HG02623 (cell line): Measurements from ENCODE around the gene TBCCD1.
"Not testable (repeated sequence)": the region's sequence is repeated elsewhere in the genome, so short reads cannot be mapped to it uniquely, and the experiment has no call there.

Experiments
- ATAC-seq: cut with Tn5 transposase; IDR thresholded peaks from one replicate; pipeline ENCODE4 v1.9.1; 2021; ENCODE audit warnings: moderate library complexity; ENCODE audit not compliant: unreplicated experiment

The TBCCD1 gene

DNA sequence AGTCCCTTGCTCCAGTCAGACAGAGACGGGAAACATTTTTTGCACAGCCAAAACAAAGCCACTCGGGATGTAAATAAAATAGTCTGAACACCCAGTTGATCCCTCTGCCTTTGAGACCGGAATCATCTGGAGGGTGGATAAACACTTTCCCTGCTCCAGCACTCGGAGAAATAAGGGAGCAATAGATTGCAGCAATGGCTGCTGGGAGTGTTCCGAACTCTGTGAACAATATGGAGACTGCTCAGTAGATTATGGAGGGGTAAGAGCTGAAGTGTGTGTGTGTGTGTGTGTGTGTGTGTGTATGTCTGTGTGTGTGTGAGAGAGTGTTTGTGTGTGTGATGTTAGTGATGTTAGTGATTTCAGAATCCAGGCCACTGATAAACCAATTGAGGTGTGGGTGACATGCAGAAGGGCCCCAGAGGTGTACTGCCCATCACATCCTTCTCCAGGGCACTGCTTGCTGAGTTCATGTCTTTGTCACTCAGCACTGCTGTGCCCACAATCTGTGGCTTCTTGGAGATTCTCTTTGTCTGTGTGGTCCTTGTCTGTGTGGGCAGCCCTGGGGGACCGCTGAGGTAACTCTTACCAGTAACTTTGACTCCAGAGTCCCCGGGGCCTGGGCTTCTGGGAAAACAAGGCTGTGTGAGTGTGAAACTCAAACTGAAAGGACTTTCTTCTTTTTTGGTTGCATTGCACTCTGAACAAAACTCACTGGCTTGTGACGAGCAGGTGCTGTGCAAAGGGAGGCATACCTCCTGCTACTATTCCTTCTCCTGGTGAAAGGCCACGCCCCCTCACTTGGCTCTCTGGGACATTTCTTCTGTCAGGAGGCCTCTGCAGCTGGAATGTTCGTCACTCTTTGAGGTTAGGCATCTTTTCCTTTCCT lies 45.9 kb downstream of the TBCCD1 start:
- peak; percentile 60 for ATAC-seq

DNA sequence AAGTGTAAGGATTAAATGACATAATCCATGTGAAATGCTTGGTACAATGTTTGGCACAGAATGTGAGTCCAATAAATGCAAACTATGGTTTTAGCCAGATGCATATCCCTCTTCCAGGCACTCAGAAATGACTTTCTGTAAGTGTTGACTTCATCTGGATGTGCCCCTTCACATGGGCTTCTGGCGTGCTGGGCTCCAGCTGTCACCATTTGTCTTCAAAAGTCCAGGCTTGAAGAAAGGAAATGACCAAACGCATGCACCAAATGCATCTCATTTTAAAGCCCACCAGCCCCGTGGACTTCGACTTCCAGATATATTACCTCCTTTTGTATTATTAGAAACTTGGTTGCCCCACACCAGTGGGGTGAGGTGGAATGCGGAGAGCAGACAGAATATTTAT lies 46.7 kb downstream of the TBCCD1 start:
- ATAC-seq, result no peak

DNA sequence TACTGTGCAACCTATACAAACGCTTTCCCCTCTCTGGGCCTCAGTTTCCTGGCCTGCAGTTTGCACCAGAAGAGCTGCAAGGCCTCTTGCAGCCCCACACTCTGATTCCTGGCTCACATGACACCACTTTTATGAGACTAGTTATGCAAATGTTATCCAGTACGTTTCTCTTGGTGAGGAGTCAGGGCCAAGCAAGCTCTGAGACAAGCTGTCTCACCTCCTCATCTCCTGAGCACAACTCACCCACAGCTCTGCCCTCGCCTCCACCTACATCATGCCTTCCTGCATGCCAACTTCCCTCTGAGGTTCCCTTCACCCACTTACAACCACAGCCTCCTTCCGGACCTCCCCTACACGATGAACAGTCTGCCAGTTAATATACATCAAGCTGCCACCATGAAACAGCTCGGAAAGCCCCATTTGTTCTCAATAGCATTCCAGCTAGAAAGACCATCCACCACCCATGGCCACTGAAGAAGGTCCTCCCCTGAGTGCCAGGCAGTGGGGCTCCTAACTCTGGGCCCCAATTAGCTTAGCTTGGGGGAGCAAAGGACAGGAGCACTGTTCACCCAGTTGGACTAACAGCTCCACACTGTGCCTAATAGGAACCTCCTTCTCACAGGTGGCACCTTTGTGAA lies 48.0 kb downstream of the TBCCD1 start:
- no peak for ATAC-seq

DNA sequence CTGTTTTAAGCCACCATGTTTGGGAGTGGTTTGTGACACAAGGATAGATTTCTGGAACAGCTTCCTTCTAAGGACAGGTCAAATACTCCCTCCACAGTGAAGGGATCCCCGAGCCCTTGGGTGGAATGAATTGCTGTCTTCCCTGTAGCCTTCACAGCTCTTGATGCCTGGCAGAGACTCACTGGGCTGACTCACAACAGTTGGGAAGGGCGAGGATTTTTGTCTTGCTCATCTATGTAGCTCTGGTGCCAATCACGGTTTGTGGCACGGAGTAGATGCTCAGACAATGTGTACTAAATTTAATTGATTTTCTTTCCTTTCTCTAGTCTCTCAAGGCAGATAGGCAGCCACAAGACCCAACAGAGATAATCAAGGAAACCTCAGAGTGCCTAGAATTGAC lies 49.9 kb downstream of the TBCCD1 start:
- no peak for ATAC-seq

DNA sequence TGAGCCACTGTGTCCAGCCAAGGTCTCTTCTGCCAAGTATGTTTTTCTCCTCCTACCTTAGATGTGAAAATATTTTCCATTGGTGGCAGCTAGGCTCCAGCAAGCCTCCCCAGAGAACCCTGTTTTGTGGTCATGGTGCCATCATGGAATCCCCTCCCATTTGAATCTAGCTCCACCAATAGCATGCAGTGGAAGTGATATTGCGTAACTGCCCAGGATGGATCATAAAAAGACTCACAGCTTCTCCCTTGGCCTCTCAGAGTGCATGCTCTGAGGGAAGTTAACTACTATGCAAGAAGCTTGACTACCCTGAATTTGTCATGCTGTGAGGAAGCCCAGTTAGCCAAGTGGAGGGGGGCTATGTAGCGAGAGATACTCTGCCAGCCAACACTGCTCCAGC lies 50.5 kb downstream of the TBCCD1 start:
- ATAC-seq, result no peak

DNA sequence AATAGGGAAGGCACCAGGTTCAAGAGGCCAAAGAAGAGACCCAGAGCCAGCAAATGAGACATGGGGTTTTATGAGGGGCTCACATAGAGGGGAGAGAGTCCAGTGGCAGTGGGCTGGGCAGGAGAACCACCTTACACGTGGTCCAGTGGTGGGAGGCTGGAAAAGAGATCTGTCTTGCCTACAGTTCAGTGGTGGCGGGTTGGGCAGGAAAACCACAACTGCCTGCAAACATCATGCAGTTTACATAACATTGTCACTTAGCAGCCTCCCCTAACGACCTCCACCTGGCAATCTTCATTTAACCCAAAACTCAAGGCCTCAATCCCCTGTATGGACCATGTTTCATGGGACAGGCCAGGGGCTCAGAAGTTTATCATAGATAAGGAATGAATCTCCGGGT lies 52.0 kb downstream of the TBCCD1 start:
- ATAC-seq, result no peak

DNA sequence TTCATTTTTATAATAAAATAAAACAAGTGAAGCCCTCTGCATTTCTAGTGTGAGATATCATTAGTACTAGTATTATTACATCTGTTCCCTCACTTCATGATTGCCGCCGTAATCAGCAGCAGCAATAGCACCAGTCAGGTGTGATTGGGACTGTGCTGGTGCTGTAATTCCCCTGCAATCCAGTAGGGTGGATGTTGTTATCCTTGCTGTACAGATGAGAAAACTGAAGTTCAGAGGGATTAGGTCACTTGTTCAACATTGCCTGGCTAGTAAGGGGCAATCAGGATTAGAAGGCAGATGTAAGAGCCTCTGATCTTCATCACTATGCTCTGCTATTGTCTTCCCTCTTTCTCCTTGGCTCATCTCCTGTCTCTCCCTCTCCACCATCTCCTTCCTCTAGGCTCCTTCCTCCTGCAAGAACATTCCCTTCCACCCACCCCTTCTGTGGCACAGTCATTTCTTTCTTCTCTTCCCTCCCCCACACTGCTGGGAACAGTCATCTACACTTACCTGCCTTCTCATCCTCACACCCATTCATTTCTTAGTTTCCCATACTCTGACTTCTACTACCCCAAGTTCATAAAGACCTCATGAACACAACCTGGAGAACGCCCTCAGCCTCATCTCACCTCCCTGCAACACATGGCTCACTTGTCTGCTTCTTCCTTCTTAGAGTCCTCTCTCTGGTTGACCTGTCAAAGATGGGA lies 52.7 kb downstream of the TBCCD1 start:
- no peak for ATAC-seq

DNA sequence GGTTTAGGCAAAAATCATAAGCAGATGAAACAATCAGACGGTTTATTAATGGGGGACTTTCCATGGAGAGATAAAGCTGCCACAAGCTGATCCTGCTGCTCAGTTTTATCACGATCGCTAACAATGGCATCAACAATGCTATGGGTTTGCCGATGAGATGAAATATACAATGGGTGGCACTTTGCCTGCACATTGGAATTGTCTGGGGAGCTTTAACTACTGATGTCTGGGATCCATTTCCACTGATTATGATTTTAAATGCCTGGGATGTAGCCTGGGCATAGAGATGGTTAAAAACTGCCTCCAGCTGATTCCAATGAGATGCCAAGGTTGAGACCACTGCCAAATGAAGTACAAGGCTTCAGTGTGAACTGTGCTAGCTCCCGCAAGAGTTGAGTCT lies 53.8 kb downstream of the TBCCD1 start:
- no peak for ATAC-seq

DNA sequence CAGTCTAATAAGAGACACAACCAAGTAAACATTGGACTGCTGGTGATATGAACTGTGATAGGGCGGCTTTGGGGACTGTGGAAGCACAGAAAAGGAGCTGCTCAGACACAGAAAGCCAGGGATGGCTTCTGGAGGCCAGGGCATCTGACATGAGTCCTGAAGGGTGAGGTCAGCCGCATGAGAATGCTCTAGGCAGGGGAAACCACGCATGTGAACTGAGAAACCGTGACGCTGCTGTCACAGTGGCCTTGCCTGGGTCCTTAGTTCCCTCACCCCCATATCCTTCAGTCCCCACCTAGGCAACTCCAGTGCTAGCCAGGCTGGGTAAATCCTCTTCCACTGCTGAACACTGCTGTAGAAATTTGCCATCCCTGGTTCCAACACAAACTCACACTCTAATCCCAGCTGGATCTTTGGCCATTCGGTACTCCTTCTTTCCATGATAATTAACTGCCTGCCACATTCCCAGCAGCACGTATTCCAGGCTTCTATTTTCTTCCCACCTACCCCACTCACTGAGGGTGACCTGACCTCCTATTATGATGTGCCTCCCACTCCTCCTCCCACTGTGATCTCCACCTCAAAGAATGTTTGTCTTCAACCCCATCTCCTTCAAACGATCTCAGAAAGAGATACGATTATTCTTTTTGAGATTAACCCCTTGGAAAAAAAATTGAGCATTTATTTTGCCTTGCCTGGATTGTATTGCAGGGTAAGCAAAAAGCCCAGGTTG lies 54.4 kb downstream of the TBCCD1 start:
- no peak for ATAC-seq

DNA sequence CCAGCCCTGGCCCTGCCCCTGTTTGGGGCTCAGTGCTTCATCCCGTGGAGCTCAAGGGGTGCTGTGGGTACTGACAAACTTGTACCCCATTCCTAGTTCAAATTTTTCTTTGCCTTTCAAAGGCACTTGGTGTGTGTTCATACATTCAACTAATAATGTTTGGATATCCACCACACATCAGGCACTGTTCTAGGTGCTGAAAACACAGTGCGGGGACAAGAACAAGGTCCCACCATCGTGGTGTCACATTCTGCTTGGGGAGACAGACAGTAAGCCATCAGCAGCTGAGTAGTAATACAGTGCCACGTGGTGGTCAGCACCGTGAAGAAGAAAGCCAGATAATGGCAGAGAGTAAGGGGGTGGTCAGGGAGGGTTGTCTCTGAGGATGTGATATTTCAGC lies 55.4 kb downstream of the TBCCD1 start:
- no peak for ATAC-seq

DNA sequence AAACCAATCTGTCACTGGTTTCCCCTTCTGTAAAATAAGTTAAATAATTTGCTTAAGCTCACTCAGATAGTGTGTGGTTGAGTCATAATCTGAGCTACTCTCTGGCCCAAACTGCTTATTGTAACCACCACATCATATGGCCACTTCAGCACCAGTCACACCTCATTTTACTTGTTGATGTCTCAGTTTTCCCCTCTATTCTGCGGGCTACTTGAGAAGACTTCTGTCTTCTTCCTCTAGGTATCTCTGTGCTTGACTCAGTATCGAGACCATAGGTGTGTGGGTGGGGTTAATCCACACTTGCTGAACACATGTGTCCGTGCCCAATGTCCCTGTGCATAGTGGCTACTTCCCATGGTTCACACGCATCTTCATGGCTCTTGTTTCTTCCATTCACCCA lies 55.9 kb downstream of the TBCCD1 start:
- ATAC-seq, result peak; percentile 75

DNA sequence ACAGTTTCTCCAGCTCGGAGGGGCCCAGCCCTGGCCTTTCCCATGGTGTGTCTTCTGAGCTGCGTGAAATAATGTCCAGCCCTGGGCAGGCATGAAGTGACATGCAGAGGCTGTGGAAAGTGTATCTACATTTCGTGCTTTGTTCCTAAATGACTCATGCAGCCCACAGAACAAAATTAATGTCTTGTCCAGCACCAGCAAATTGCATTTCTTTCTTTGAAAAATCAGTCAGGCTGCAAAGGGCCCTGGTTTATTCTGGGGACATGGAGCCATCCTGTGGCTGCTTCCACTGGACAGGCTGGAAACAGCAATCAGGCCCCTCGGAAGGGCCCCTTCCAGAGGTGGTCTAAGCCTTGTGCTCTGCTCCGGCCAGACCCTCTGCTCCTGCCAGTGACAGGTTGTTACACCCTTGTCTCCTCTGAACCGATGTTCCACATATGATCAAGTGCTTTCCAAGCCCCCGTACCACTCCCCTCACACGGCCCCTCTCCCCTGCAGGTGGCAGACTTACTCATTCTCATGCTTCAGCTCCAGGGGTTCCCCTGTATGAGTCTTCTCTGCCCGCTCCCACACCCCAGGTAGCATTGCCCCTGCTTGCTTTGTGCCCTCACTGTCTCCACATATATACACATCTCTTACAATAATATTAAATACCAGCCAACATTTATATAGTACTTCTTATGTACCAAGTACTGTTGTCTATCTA lies 56.6 kb downstream of the TBCCD1 start:
- ATAC-seq, result no peak

DNA sequence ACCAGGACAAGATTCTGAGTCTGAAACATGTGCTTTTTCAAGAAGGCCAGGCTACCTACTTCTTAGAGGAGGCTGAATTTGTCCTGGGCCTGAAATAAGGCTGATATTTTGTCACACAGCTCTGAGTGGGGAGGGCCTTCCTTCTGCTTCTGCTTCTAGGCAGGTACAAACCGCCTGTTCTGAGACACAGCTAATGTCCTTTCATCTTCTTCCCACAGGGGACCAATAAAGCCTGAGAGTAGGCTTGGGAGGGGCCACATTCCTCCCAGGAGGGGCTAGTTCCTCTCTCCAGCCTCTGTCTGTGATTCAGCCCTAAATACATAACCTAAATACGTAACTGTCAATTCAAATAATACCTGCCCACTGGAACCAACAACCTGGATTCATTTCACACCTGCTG lies 57.7 kb downstream of the TBCCD1 start:
- no peak for ATAC-seq

DNA sequence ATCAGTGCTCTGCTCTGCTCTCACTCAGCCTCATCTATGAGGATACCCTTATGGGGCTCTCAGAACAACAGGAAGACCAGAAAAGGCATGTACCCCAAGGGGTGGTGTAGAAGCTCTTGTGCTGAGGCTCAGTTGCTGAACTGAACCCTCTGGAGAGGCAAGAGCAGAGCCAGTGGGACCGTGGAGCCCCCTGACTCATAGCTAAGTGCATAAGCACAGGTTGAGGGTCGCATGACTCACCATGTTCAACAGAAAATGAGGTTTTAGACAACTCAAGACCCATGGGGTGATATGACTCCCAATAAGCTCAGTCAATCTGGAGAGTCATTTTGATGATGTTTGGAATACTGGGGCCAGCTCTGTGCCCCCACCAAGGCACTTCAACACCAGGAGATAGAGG lies 60.3 kb downstream of the TBCCD1 start:
- no peak for ATAC-seq

DNA sequence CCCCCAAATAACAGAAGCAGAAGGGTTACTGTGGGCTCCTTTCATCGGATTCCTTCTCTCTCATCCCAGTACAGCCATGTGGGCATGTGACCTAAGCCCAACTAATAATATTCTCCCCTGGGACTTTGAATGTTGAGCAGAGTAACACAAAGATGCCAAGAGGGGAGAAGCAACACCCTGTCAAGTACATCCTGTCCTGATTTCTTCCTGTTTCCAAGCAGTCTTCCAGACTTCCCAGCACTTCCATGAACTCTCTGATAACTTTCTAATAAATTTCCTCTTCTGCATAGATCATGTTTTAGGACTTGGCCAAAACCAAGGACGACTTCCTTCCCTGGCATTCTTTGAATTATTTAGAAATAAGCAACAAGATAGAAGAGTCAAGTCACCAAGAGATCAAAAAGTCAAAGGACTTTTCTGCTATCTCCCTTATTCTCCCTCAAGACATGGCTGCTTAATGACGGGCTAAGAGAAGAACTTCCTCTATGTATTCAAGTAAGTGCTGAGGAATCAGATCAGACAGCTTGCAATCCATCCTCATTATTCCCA lies 60.9 kb downstream of the TBCCD1 start:
- no peak for ATAC-seq

DNA sequence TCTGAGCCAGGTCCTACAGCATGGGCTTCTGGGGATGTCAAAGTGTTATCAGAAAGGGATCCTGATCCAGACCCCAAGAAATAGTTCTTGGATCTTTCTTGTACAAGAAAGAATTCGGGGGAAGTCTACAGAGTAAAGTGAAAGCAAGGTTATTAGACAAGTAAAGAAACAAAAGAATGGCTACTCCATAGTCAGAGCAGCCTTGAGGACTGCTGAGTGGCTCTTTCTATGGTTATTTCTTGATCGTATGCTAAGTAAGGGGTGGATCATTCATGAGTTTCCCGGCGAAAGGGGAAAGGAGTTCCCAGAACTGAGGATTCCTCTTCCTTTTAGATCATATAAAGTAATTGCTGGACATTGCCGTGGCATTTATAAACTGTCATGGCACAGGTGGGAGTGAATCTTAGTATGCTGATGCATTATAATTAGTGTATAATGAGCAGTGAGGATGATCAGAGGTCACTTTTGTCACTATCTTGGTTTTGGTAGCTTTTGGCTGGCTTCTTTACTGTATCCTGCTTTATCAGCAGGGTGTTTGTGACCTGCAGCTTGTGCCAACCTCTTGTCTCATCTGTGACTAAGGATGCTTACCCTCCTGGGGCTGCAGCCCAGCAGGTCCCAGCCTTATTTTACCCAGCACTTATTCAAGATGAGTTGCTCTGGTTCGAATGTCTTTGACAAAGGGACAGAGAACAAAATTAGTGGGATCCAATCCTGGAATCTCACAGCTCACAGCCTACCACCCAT lies 64.0 kb downstream of the TBCCD1 start:
- no peak for ATAC-seq

DNA sequence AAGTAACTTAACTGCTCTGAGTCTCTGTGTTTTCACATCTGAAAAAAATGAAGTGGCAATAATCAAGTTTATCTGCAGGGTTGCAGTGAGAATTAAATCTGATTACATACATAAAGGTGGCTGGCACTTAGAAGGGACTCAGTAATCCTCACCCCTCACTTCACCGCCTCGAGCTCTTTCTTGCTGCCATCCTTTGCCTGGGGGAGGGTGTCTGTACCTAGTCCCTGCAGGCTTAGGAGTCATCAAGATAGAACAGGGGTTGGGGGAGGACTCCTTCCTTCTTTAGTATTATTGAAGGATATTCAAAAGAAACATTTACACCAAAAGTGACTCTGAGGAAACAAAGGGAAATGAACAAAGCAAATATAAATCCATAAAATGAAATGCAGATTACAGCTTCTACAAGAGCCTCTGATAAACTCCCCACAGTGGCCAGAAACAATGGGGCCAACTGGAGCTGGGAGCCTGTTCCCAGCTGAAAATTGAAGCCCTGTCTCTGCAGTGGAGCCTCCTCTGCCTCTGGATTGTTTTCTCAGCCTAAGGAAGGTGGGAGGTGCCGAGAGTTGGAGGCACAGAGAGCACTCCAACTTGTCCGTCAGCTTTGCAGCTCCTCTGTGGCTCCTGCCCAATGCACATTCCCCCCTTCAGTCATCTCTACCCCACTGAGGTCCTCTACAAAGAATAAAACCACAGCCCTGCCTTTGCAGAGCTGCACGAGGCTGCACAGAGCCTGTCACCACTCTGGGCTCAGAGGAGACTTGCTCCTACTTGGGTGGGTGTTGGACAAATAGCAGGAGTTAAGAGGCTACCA lies 64.8 kb downstream of the TBCCD1 start:
- ATAC-seq, result no peak

DNA sequence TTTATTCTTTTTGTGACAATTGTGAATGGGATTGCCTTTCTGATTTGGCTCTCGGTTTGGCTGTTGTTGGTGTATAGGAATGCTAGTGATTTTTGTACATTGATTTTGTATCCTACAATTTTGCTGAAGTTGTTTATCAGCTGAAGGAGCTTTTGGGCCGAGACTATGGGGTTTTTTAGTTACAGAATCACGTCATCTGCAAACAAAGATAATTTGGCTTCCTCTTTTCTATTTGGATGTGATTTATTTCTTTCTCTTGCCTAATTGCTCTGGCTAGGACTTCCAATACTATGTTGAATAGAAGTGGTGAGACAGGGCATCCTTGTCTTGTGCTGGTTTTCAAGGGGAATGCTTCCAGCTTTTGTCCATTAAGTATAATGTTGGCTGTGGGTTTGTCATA lies 67.2 kb downstream of the TBCCD1 start:
- ATAC-seq, result not testable (repeated sequence)

DNA sequence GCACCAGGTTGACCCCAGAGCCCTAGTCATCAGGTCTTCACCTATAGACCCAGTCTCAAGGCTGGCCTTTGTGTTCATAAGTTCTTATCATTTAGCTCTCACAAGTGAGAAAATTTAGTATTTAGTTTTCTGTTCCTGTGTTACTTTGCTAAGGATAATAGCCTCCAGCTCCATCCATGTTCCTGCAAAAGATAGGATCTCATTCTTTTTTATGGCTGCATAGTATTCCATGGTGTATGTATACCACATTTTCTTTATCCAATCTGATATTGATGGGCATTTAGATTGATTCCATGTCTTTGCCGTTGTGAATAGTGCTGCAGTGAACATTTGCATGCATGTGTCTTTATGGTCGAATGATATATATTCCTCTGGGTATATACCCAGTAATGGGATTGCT lies 69.1 kb downstream of the TBCCD1 start:
- not testable (repeated sequence) for ATAC-seq
